H1 (cell line): Measurements from ENCODE around the gene UQCC5. TPM values are rescaled to one million over a fixed set of nuclear protein-coding genes. Genes with fewer than 3 reads are reported as not detected.

ENCODE experiments used
- BCL11A ChIP-seq, 2 experiments: IDR thresholded peaks; one replicate each; pipeline ENCODE4 v1.6.1; 2011; ENCODE audit warnings: low read depth in 2 of 2, low read length in 2 of 2, mild to moderate bottlenecking in 2 of 2
- BRCA1 ChIP-seq: IDR thresholded peaks from 2 replicates; pipeline ENCODE4 v1.6.1; 2012; ENCODE audit warnings: low read depth, low read length, improper control_type of control experiment
- NANOG ChIP-seq: IDR thresholded peaks from 2 replicates; pipeline ENCODE4 v1.6.1; 2011; ENCODE audit warnings: low read length, low read depth, mild to moderate bottlenecking, inconsistent platforms; ENCODE audit not compliant: insufficient read depth, poor library complexity, severe bottlenecking
- SP4 ChIP-seq: IDR thresholded peaks from 2 replicates; pipeline ENCODE4 v1.6.1; 2012; ENCODE audit warnings: low read length, inconsistent platforms
- polyA plus RNA-seq, 7 experiments: library from polyadenylated mRNA; depleted of rRNA in 3 of 7; stranded (reverse) in 5 of 7; unstranded in 2 of 7; fragments of >200 nt in 5 of 7; fragments of 200-250 nt in 2 of 7; gene quantifications; 1 replicate in 5 of 7; 2 replicates in 1 of 7; 4 replicates in 1 of 7; pipeline versions ENCODE4 v1.2.1 to v1.2.3, GENCODE V29; 2011 to 2013; ENCODE audit warnings: missing spikeins in 2 of 7, mixed read lengths in 2 of 7
- total RNA-seq: library from RNA; stranded (reverse); fragmentation: NEBNext Ultra II Directional; extraction: Animal tissue kit (Norgen Biotek cat#: 25700); gene quantifications from 2 replicates; pipeline ENCODE4 v1.2.1, GENCODE V29; 2021
- TF ChIP-seq, protein P1 (sequence below): IDR thresholded peaks from 2 replicates; pipeline ENCODE4 v1.6.1; 2011; ENCODE audit warnings: low read depth, mild to moderate bottlenecking, low read length; ENCODE audit not compliant: insufficient read depth

Gene UQCC5
- total and polyA plus RNA-seq, 2 of the 8 experiments (the other 6 are each of a cell fraction or from before 2014, with no cell fraction given), result 35.0 to 37.7 TPM

DNA sequence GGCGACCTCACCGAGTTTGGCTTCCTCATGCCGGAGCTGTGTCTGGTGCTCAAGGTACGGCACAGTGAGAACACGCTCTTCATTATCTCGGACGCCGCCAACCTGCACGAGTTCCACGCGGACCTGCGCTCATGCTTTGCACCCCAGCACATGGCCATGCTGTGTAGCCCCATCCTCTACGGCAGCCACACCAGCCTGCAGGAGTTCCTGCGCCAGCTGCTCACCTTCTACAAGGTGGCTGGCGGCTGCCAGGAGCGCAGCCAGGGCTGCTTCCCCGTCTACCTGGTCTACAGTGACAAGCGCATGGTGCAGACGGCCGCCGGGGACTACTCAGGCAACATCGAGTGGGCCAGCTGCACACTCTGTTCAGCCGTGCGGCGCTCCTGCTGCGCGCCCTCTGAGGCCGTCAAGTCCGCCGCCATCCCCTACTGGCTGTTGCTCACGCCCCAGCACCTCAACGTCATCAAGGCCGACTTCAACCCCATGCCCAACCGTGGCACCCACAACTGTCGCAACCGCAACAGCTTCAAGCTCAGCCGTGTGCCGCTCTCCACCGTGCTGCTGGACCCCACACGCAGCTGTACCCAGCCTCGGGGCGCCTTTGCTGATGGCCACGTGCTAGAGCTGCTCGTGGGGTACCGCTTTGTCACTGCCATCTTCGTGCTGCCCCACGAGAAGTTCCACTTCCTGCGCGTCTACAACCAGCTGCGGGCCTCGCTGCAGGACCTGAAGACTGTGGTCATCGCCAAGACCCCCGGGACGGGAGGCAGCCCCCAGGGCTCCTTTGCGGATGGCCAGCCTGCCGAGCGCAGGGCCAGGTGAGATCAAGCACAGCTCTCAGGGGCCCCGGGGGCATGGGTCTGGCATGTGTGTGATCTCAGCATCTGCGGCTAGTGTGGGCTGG lies 48.4 kb upstream of the UQCC5 start (continued):
- TF ChIP-seq, protein P1, sequence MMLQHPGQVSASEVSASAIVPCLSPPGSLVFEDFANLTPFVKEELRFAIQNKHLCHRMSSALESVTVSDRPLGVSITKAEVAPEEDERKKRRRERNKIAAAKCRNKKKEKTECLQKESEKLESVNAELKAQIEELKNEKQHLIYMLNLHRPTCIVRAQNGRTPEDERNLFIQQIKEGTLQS, result no peak
- TF ChIP-seq SP4, result no peak
- TF ChIP-seq NANOG, result no peak
- TF ChIP-seq BRCA1, result no peak
- TF ChIP-seq BCL11A (IDR thresholded peaks at IDR 0.05; ENCODE audit: low read depth in 2 of 2, low read length in 2 of 2), result no peak
